Fibroblast of lung (primary cell): ENCODE data around the gene PHIP.

Source experiments
- EZH2 ChIP-seq: IDR thresholded peaks from 2 replicates; pipeline ENCODE4 v1.5.1; 2012; ENCODE audit warnings: low read length, control low read depth, mild to moderate bottlenecking; ENCODE audit errors: missing control alignments
- TF ChIP-seq, protein P1 (sequence below), 2 donors: IDR thresholded peaks in 1 of 2; conservative IDR thresholded peaks in 1 of 2; 1 replicate in 1 of 2; 2 replicates in 1 of 2; pipeline ENCODE4 v1.5.1; 2011 to 2012; ENCODE audit warnings: low read length in 2 of 2, control low read depth in 1 of 2, inconsistent platforms in 1 of 2, low read depth in 1 of 2, mild to moderate bottlenecking in 1 of 2

- TF ChIP-seq, protein P1, sequence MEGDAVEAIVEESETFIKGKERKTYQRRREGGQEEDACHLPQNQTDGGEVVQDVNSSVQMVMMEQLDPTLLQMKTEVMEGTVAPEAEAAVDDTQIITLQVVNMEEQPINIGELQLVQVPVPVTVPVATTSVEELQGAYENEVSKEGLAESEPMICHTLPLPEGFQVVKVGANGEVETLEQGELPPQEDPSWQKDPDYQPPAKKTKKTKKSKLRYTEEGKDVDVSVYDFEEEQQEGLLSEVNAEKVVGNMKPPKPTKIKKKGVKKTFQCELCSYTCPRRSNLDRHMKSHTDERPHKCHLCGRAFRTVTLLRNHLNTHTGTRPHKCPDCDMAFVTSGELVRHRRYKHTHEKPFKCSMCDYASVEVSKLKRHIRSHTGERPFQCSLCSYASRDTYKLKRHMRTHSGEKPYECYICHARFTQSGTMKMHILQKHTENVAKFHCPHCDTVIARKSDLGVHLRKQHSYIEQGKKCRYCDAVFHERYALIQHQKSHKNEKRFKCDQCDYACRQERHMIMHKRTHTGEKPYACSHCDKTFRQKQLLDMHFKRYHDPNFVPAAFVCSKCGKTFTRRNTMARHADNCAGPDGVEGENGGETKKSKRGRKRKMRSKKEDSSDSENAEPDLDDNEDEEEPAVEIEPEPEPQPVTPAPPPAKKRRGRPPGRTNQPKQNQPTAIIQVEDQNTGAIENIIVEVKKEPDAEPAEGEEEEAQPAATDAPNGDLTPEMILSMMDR (conservative IDR thresholded peaks at IDR 0.05 in 1 of 2, IDR thresholded peaks at IDR 0.05 in 1 of 2; ENCODE audit: low read depth in 1 of 2, low read length in 2 of 2), result no peak
- TF ChIP-seq EZH2, result no peak
Observed at GRCh38 chr6:78936515-78936914, 141.5 kb downstream of the PHIP start.
